Measurements from ENCODE around the gene PRAF2. TPM values are rescaled to one million over a fixed set of nuclear protein-coding genes. Genes with fewer than 3 reads are reported as not detected.
A peak's percentile ranks its signal among the peaks of the same experiment; 100 is the strongest.

PRAF2 gene
- total and polyA plus RNA-seq, 9 of the 15 experiments (the other 6 are each of a cell fraction or from before 2014, with no cell fraction given) = 0.24 to 5.7 (median 2.0) TPM

DNA sequence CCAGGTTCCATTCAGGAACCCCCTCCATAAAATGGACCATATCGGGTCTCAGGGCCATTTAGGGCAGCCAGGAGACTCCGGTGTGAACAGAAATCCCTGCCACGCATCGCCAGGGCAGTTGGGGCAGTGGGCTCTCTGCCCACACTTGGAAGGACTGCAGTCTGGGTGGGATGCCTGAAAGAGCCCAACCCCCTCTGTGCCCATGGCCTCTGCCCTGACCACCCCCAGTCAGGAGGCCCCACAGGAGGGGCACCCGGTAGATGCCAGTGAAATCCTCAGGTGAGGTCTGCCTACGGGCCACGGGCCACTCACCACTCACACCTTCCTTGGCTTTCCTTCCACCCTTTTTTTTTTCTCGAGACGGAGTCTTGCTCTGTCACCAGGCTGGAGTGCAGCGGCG, 4.8 kb downstream of the PRAF2 start:
- no peak for DNase-seq (ENCODE audit: extremely low read depth in 1 of 4, low spot score in 3 of 4)
- POLR2A ChIA-PET = no interaction called here
- H3K27me3 ChIP-seq (ENCODE audit: control insufficient read depth in 2 of 2, insufficient read depth in 2 of 2, low read length in 2 of 2) = no peaks in the 10 kb centered on the region
- H3K79me2 ChIP-seq (ENCODE audit: control insufficient read depth, insufficient read depth, low read length) = no peaks in the 10 kb centered on the region
- 83% methylated on average over 8 of the region's 11 CpGs for WGBS (ENCODE audit: insufficient coverage, low coverage, missing lambda C conversion rate)
- no peak overlapping the region for H2AFZ ChIP-seq (ENCODE audit: low read depth, low read length)
- FAIRE-seq = no peak
- H3K36me3 ChIP-seq (ENCODE audit: control insufficient read depth, insufficient read depth, low read length) = no peaks in the 10 kb centered on the region
- no peaks in the 10 kb centered on the region for H3K9me3 ChIP-seq (replicated peaks; ENCODE audit: control insufficient read depth, insufficient read depth, low read depth, low read length)
- no peaks in the 10 kb centered on the region for H4K20me1 ChIP-seq (replicated peaks; ENCODE audit: control insufficient read depth, insufficient read depth, low read length)
- CTCF ChIA-PET (ENCODE audit: low intra/inter-chr PET ratio) = no interaction called here
- no peak overlapping the region for H3K4me3 ChIP-seq
- peaks cover 0 to 42% of the 10 kb centered on the region in 2 experiments; a peak in 3 of 5 replicates for H3K4me1 ChIP-seq (replicated peaks in 1 of 2; ENCODE audit: control insufficient read depth in 2 of 2, insufficient read depth in 2 of 2, low read length in 2 of 2)
- H3K27ac ChIP-seq (ENCODE audit: extremely low read depth, low read depth, low read length) = no peak overlapping the region
- no peaks in the 10 kb centered on the region for H3K9me1 ChIP-seq (ENCODE audit: control insufficient read depth, insufficient read depth, low read length)
- intact Hi-C loops (cut with micrococcal nuclease) = no loop called here
- no TSS peak for BruUV-seq (replicated peaks)
- H3K9ac ChIP-seq (ENCODE audit: insufficient read depth in 1 of 2, low read depth in 2 of 2, low read length in 2 of 2) = peak overlapping the region in 1 of 2 experiments; percentile 43; a peak in 1 of 4 replicates
- H3K4me2 ChIP-seq (ENCODE audit: insufficient read depth, low read length) = no peak overlapping the region
- in situ Hi-C loops (cut with MboI) = no loop called here
- no peak for ATAC-seq
- TF ChIP-seq CREM (IDR thresholded peaks at IDR 0.05; ENCODE audit: low read depth) (no peak), POLR2G (IDR thresholded peaks at IDR 0.05; ENCODE audit: low read depth, low read length) (peak; percentile 66), ZNF707 (CRISPR knock-in tag; conservative IDR thresholded peaks at IDR 0.05) (no peak), TAF9B (IDR thresholded peaks at IDR 0.05; ENCODE audit: partially characterized antibody) (no peak), SREBF1 (IDR thresholded peaks at IDR 0.05; ENCODE audit: borderline replicate concordance, low read depth, low read length) (no peak), POLR3A (IDR thresholded peaks at IDR 0.05; ENCODE audit: borderline replicate concordance, extremely low read depth, insufficient read depth, insufficient read length) (no peak), KAT7 (CRISPR knock-in tag; IDR thresholded peaks at IDR 0.05; ENCODE audit: borderline replicate concordance) (no peak), RBFOX2 (IDR thresholded peaks at IDR 0.05; ENCODE audit: low read depth, low read length) (0 out of 2 replicates have a peak, but pooled peaks have one; percentile 19), NCOA2 (IDR thresholded peaks at IDR 0.05; ENCODE audit: partially characterized antibody in 2 of 2) (no peak), FOXA3 (CRISPR knock-in tag; conservative IDR thresholded peaks at IDR 0.05 in 1 of 2, IDR thresholded peaks at IDR 0.05 in 1 of 2) (no peak), CBX3 (IDR thresholded peaks at IDR 0.05; ENCODE audit: borderline replicate concordance in 1 of 2, low read length in 2 of 2) (no peak), IFI16 (CRISPR knock-in tag; IDR thresholded peaks at IDR 0.05) (no peak)
